Midbrain (tissue), 1 donor: ENCODE data around the gene ABTB2.
"Not testable (repeated sequence)": the region's sequence is repeated elsewhere in the genome, so short reads cannot be mapped to it uniquely, and the experiment has no call there.

Experiments used
- DNase-seq: peaks from one replicate; lab custom pipeline; 2025; lab: John Stamatoyannopoulos, UW

Gene ABTB2

DNA sequence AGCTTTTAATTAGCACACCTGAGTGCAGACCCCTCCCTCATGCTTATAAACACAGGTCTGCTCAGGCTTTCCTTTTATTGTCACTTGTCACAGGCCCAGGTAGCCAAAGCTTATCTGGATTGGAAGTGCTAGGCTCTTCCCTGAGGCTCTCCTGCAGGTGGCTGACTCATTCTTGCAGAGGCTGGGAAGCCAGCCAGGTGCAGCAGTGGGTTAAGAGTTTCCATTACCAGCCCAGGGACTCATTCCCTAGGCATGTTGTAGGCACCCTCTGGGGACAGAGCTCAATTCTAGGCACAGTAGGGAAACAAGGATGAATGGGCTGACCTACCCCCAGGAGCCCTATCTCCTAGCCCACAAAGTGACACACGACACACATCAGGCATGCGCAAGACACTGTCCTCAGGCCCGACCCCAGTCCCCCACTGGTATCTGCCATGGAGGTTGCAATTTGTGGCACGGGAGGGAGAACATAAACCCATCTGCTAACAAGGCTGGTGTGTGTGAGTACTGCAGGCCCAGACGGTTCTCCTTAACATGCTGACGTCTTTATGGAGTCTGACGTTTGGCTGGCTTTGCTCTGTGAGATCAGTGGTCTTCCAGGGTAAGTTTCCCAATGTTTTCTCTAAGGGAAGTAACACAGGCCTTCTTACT, 94.2 kb downstream of the ABTB2 start:
- no peak for DNase-seq

DNA sequence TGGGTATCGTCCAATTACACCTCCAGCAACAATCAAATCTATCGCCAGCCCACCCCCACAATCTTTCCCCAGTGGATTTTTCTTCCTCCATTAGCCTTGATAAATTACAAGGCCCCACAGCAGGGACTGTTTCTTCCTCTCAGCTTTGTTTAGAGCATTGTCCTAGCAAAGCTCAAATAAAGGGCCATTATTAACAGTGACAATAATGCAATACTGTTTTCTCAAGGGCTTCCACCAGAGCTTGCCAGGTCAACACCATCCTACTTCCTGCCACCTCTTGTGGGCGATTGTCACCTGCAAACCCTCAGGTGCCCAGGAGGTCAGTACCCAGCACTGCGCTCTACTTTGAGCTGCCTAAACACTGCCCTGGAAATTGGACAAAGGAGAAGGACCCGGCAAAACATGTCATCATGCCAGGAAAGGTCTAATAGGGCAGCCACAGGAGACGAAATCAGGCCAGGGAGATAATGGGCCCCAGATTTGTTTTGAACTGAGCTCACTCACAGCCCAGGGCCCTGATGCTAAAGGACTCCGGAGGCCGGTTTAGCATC, 95.2 kb downstream of the ABTB2 start:
- DNase-seq, result peak; percentile 79

DNA sequence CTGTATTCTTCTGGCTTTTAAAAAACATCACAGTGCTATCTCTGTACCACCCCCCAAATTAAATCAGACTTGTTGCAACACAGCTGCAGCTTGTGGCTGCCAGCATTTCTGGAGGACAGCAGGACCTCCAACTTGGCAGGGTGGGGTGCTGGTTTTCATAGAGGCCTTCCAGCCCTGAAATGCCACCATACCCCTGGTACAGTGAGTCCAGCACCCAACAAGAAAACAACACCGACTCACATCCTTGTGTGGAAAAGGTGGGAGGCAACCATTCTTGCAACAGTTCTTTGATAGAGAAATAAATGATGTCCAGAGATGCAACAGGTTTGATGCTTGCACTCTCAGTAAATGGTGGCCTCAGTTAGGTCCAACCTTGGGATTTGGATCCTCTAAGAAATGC, 96.0 kb downstream of the ABTB2 start:
- DNase-seq, result peak; percentile 20

- DNase-seq, result no peak
Observed at GRCh38 chr11:34261095-34261494, 96.7 kb downstream of the ABTB2 start.

DNA sequence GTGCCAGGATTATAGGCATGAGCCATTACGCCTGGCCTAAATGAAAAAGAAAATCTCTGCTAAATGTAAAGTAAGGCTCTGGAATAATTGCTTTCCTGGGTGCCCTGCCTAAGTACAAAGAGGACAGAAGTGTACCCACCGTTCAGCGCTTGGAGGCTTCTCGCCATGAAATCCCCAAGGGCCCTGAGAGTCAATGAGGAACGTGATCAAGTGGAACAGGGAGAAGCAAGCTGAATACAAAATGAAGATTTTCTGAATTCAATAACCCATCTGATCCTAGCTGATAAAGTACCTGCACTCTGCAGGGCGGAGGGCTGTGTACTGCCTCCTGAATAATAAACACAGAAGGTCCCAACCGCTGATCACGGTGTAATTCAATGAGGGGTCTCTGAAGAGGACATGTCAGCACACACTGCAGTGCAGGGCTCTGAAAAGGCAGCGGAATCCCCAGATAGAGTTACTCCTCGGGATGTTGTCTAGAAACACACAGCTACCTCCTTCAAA, 97.7 kb downstream of the ABTB2 start:
- DNase-seq, result no peak

GRCh38 chr11:34259087-34259486, 98.7 kb downstream of the ABTB2 start:
- no peak for DNase-seq

DNA sequence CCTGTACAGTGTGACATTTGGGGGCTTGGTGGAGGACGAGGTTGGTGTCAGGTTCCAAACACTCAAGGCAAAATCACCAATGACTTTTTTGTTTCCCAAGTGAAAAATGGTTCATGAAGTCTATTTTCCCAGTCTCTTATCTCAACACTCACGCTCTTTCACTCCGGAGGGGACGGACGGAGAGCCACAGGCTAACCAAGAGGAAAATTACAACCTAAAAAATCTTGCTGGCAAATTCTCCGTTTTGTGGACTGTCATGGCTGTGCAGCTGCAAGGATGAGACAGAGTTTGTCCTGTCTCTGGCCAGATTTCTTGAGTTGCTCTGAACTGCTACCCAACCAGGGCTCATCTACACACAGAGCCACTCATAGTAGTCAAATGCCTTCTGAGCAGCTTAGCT, 101.2 kb downstream of the ABTB2 start:
- DNase-seq, result no peak

- DNase-seq, result no peak
Observed at GRCh38 chr11:34256150-34256549, 101.7 kb downstream of the ABTB2 start.

DNA sequence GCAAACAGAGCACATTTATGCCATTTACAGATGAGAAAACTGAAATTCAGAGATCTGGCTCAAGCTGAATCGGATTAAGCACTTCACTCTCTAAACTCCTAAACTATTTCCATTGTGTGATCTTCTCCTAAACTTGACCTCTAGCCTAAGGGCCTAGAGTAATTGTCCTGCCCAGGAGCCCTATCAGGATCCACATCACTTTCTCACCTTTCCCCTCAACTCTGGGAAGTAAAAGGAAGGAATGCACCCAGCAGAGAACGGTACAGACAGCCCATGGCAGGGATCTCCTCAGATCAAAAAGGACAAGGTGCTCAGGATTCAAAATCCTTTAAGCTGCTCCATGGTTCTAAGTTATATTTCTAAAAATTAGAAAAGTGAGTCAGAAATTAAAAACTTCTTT, 102.7 kb downstream of the ABTB2 start:
- DNase-seq, result no peak

- DNase-seq, result no peak
Observed at GRCh38 chr11:34254011-34254410, 103.8 kb downstream of the ABTB2 start.

GRCh38 chr11:34252651-34253050, 105.2 kb downstream of the ABTB2 start:
- DNase-seq, result no peak

DNA sequence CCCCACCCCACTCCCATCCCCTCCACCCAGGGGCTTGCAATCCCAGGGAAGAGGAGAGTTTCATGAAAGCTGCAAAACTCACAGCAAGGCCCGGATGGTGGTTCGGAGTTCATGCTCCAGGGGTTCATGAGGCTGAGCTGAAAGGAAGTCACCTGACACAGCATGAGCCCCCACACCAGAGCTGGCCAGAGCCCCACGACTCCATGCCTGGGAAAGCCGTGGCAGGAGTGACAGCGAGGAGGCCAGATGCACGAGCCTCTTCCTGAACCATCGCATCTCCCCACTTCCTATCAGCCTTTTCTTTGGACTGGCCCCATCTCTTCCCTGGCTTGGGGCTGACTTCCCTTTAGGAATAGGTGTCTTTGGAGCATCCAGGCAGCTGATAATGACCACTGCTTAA, 105.8 kb downstream of the ABTB2 start:
- DNase-seq, result no peak

DNA sequence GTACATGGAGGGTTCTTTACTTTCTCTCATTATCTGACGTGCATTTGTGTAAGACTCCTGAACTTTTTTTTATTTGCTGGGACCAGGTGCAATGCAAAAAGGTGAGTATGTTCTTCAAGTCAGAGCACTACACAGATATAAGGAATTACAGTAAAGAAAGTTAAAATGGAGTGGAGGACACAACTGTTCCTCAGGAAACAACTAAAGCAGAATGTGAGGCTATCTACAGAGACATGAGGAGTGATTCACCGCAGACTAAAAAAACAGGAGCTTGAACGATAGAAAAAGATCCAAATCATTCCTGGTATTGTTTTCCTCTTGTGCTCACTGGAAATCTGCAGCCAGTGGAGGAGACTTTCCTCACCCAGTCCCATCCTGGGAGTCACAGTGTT, 106.2 kb downstream of the ABTB2 start:
- no peak for DNase-seq

GRCh38 chr11:34250732-34251588, 106.8 kb downstream of the ABTB2 start:
- DNase-seq, result peak; percentile 52

DNA sequence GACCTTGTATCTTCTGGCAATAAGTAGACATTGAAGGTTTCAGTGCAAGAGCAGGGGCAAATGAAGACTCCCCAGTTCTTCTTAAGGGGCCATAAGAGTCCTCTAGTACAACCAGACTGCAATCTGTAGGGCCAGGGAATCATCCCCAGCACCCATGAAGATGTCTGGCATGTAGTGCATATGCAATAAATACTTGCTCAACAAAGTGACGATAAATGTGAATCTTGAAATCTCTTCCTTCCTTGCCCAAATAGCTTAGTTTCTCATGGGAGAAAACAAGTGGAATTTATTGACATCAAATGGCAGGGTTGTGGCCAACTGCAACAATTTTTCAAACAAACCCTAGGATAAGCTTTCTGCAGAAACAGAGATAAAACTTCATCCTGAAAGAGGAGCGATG, 107.6 kb downstream of the ABTB2 start:
- DNase-seq, result no peak

GRCh38 chr11:34249439-34249838, 108.4 kb downstream of the ABTB2 start:
- no peak for DNase-seq

- not testable (repeated sequence) for DNase-seq
Observed at GRCh38 chr11:34246511-34246910, 111.3 kb downstream of the ABTB2 start.

DNA sequence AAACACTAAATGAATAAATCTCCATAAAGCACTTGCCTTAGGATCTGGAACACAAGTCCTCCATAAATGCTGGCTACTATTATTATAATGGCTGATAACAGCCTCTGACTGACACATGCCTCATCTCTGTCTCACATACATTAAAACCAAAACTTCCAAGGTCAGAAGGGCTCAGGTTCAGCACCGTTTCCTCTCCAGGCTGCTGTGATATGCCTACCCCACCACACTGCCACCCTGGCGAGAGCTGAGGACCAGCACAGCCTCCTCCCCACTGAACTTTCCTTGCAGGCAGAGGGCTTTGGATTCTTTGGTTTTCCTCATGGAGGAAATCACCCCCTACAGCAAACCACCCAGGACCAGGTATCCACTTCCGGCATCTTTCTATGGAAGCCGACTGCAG, 112.8 kb downstream of the ABTB2 start:
- no peak for DNase-seq

DNA sequence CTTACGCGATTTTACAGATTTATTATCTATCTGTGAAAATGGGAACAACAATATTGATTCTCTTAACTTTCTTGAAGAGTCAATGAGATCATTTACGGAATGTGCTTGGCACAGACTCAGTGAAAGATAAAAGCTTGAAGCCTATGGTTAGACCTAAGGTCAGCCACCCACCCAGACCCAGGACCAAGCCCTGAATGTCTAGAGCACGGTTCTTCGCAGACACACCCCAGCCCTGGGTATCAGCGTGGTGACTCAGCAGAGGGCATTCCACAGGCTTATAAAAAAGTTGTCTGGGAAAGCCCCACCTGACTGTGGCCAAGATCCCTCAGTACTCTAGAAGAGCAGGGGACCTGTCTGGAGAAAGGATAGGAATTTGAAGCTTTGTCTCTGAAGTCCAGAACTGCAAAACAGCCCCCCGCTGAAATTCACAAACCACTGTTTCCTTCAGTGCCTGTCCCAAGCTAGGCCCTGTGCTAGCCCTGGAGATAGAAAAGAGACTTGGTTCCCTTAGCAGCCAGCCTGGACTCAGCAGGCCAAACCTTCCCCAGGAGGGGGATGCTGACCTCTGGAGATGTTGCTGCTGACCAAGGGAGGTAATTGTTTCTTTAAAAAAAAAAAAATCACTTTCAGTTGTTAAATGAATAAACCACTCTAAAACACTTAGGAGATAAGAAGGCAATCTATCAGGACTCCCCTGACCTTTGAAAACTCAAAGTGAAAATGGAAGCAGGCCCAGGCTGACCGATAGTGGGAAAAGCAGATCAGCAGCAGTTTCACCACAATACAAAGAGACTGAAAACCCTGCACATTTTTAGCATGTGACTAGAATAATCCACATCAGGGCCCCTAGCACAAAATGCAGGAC, 114.0 kb downstream of the ABTB2 start:
- no peak for DNase-seq

GRCh38 chr11:34242037-34242625, 115.7 kb downstream of the ABTB2 start:
- DNase-seq, result no peak

DNA sequence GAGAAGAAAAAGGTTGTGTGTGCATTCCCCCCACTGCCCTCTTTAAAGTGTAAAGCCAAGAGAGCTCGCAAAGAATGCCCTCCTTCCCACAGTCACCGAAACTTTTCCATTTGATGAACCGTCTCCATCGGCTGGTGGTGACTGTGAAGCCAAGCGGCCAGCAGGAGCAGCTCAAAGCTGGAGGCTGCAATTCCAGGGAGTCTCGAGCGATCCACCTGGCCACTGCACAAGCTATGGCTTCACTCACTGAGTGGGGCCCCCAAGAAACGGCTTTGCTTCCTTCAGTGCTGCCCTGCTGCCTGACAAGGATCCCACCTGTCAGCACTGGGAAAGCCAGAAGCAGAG, 117.7 kb downstream of the ABTB2 start:
- no peak for DNase-seq
